IMR-90 (cell line): ENCODE results near the gene CERS6. TPM values are rescaled to one million over a fixed set of nuclear protein-coding genes. Genes with fewer than 3 reads are reported as not detected.
A peak's percentile ranks its signal among the peaks of the same experiment; 100 is the strongest.

ENCODE experiments used
- ATAC-seq: fragments of 200-7000 bp; cut with Tn5 transposase; 2 replicates; pipeline ENCODE4 v1.9.1; 2020; ENCODE audit warnings: low read depth, mild to moderate bottlenecking, moderate library complexity
- BruUV-seq: library from RNA; stranded (reverse); fragments of 400-500 nt; replicated peaks from 2 replicates; lab custom pipeline; 2021; lab: Mats Ljungman, UMichigan
- CTCF ChIA-PET: fragments of 300-600 bp; formaldehyde crosslinking; extraction: SDS; loops from one replicate; lab custom pipeline; 2021; ENCODE audit warnings: antibody characterized with exemption; lab: Yijun Ruan, JAX
- POLR2A ChIA-PET: fragments of 300-600 bp; sonication (Branson Sonifier 250); formaldehyde crosslinking; loops from one replicate; lab custom pipeline; 2022; ENCODE audit warnings: antibody characterized with exemption; ENCODE audit not compliant: unreplicated experiment; lab: Charles Lee
- DNase-seq: peaks from one replicate; pipeline ENCODE4 v3.0.0; 2013
- H2AFZ ChIP-seq: replicated peaks from 2 replicates; pipeline ENCODE3; 2013; ENCODE audit warnings: low read length, mild to moderate bottlenecking; ENCODE audit not compliant: poor library complexity
- H2AK5ac ChIP-seq: 2 replicates; pipeline ENCODE4 v1.6.1; 2013; ENCODE audit warnings: low read depth, low read length, inconsistent platforms
- H2AK9ac ChIP-seq: replicated peaks from 2 replicates; pipeline ENCODE3; 2013; ENCODE audit warnings: mild to moderate bottlenecking, low read depth, low read length, moderate library complexity; ENCODE audit not compliant: poor library complexity
- H2BK120ac ChIP-seq: 2 replicates; pipeline ENCODE4 v1.6.1; 2013; ENCODE audit warnings: low read depth, low read length, inconsistent platforms
- H2BK15ac ChIP-seq: 3 replicates; pipeline ENCODE4 v1.6.1; 2013; ENCODE audit warnings: low read depth, low read length, inconsistent platforms
- H2BK20ac ChIP-seq: 2 replicates; pipeline ENCODE4 v1.6.1; 2013; ENCODE audit warnings: low read depth, mild to moderate bottlenecking, inconsistent platforms, low read length, moderate library complexity
- H2BK5ac ChIP-seq: 2 replicates; pipeline ENCODE4 v1.6.1; 2013; ENCODE audit warnings: mild to moderate bottlenecking, low read depth, low read length, inconsistent platforms; ENCODE audit not compliant: poor library complexity, severe bottlenecking
- H3K14ac ChIP-seq: replicated peaks from 2 replicates; pipeline ENCODE4 v1.6.1; 2013; ENCODE audit warnings: low read depth, low read length, inconsistent platforms
- H3K18ac ChIP-seq: 2 replicates; pipeline ENCODE4 v1.6.1; 2013; ENCODE audit warnings: low read depth, low read length, control low read depth
- H3K23ac ChIP-seq: 2 replicates; pipeline ENCODE4 v1.6.1; 2013; ENCODE audit warnings: low read depth, low read length, inconsistent platforms
- H3K27ac ChIP-seq: 2 replicates; pipeline ENCODE4 v1.5.1; 2013; ENCODE audit warnings: mild to moderate bottlenecking, control low read depth, low read length; ENCODE audit not compliant: insufficient read depth
- H3K27me3 ChIP-seq: 2 replicates; pipeline ENCODE4 v1.6.1; 2013; ENCODE audit warnings: low read length; ENCODE audit not compliant: control insufficient read depth, insufficient read depth
- H3K36me3 ChIP-seq: 2 replicates; pipeline ENCODE4 v1.6.1; 2013; ENCODE audit warnings: low read length, mixed read lengths; ENCODE audit not compliant: control insufficient read depth, insufficient read depth
- H3K4ac ChIP-seq: 2 replicates; pipeline ENCODE4 v1.6.1; 2013; ENCODE audit warnings: low read depth, low read length, inconsistent platforms
- H3K4me1 ChIP-seq: 2 replicates; pipeline ENCODE4 v1.6.1; 2013; ENCODE audit warnings: low read length, mixed read lengths; ENCODE audit not compliant: control insufficient read depth, insufficient read depth
- H3K4me2 ChIP-seq: 2 replicates; pipeline ENCODE4 v1.6.1; 2013; ENCODE audit warnings: low read depth, mild to moderate bottlenecking, control low read depth, low read length, moderate library complexity
- H3K4me3 ChIP-seq: 2 replicates; pipeline ENCODE4 v1.5.1; 2013; ENCODE audit warnings: low read depth, mild to moderate bottlenecking, control low read depth, low read length, moderate library complexity; ENCODE audit not compliant: insufficient read depth
- H3K56ac ChIP-seq: 2 replicates; pipeline ENCODE4 v1.6.1; 2013; ENCODE audit warnings: low read length, inconsistent platforms; ENCODE audit not compliant: insufficient read depth; ENCODE audit errors: extremely low read depth
- H3K79me1 ChIP-seq, 2 experiments: 2 replicates each; pipeline ENCODE4 v1.6.1; 2013; ENCODE audit warnings: low read length in 2 of 2, inconsistent platforms in 1 of 2, low read depth in 1 of 2
- H3K9ac ChIP-seq: 2 replicates; pipeline ENCODE4 v1.6.1; 2013; ENCODE audit warnings: low read depth, low read length, control low read depth
- H3K9me1 ChIP-seq: 2 replicates; pipeline ENCODE4 v1.6.1; 2013; ENCODE audit warnings: low read length, inconsistent platforms; ENCODE audit not compliant: insufficient read depth
- H3K9me3 ChIP-seq: 2 replicates; pipeline ENCODE4 v1.6.1; 2013; ENCODE audit warnings: low read length; ENCODE audit not compliant: control insufficient read depth, insufficient read depth
- H4K20me1 ChIP-seq: 2 replicates; pipeline ENCODE4 v1.6.1; 2013; ENCODE audit warnings: low read length, inconsistent platforms; ENCODE audit not compliant: insufficient read depth
- H4K5ac ChIP-seq: 2 replicates; pipeline ENCODE4 v1.6.1; 2013; ENCODE audit warnings: mild to moderate bottlenecking, low read depth, low read length, control low read depth
- H4K8ac ChIP-seq, 2 experiments: 2 replicates each; pipeline ENCODE4 v1.6.1; 2013; ENCODE audit warnings: low read depth in 2 of 2, low read length in 2 of 2, control low read depth in 1 of 2, inconsistent platforms in 1 of 2
- H4K91ac ChIP-seq: 2 replicates; pipeline ENCODE4 v1.6.1; 2013; ENCODE audit warnings: low read depth, low read length, inconsistent platforms; ENCODE audit not compliant: insufficient read depth
- BHLHE40 ChIP-seq: fragments of 150-350 bp; IDR thresholded peaks from 2 replicates; pipeline ENCODE4 v1.6.1; 2016; ENCODE audit warnings: mild to moderate bottlenecking, low read depth, low read length
- MAZ ChIP-seq: IDR thresholded peaks from 2 replicates; pipeline ENCODE4 v1.6.1; 2012; ENCODE audit warnings: low read depth, mild to moderate bottlenecking, low read length, improper control_type of control experiment, moderate library complexity, borderline replicate concordance
- NFE2L2 ChIP-seq: fragments of 150-350 bp; IDR thresholded peaks from 2 replicates; pipeline ENCODE4 v1.6.1; 2016; ENCODE audit warnings: low read depth, mild to moderate bottlenecking, low read length
- POLR2A ChIP-seq: IDR thresholded peaks from 2 replicates; pipeline ENCODE4 v1.6.1; 2012; ENCODE audit warnings: mild to moderate bottlenecking, low read depth, low read length
- RAD21 ChIP-seq: IDR thresholded peaks from 2 replicates; pipeline ENCODE4 v1.6.1; 2012; ENCODE audit warnings: low read length, improper control_type of control experiment
- RFX5 ChIP-seq: IDR thresholded peaks from 2 replicates; pipeline ENCODE4 v1.8.0; 2012; ENCODE audit warnings: low read depth, mild to moderate bottlenecking, low read length, moderate library complexity
- SMC3 ChIP-seq: fragments of 150-350 bp; IDR thresholded peaks from 2 replicates; pipeline ENCODE4 v1.6.1; 2016; ENCODE audit warnings: low read depth, mild to moderate bottlenecking, antibody characterized with exemption, low read length, moderate library complexity
- WGBS, 2 experiments: methylation state at CpG; one replicate each; pipeline versions ENCODE4 v1.1.5 to v1.1.7; 2013; ENCODE audit warnings: missing lambda C conversion rate in 2 of 2; ENCODE audit not compliant: insufficient read length in 1 of 2; ENCODE audit errors: extremely low coverage in 2 of 2; 5-methylcytosine and 5-hydroxymethylcytosine counted together
- dilution Hi-C: fragments of 300-500 bp; cut with HindIII; formaldehyde crosslinking; loops from one replicate; pipeline ENCODE4 v1.14.3; 2018; ENCODE audit warnings: low sequenced_read_pairs; ENCODE audit not compliant: unreplicated experiment
- in situ Hi-C: fragments of 300-500 bp; cut with MboI; formaldehyde crosslinking; loops from 3 replicates; pipeline ENCODE4 v1.14.3; 2019; ENCODE audit warnings: low sequenced_read_pairs, inconsistent platforms, mixed read lengths
- intact Hi-C: fragments of 100-400 bp; cut with micrococcal nuclease; formaldehyde crosslinking; loops from 2 replicates; pipeline ENCODE4 v1.10.0; 2022
- polyA plus RNA-seq, 3 experiments: library from polyadenylated mRNA; depleted of rRNA; stranded (reverse); fragments of >200 nt; gene quantifications; 2 replicates each; pipeline ENCODE4 v1.2.3, GENCODE V29; 2012; ENCODE audit warnings: low replicate concordance in 1 of 3
- total RNA-seq: library from RNA; depleted of rRNA; stranded (reverse); fragments of >200 nt; gene quantifications from 2 replicates; pipeline ENCODE4 v1.2.3, GENCODE V29; 2012

The CERS6 gene
- total and polyA plus RNA-seq, 2 of the 4 experiments (the other 2 are of a cell fraction), result 2.1 to 5.7 TPM

DNA sequence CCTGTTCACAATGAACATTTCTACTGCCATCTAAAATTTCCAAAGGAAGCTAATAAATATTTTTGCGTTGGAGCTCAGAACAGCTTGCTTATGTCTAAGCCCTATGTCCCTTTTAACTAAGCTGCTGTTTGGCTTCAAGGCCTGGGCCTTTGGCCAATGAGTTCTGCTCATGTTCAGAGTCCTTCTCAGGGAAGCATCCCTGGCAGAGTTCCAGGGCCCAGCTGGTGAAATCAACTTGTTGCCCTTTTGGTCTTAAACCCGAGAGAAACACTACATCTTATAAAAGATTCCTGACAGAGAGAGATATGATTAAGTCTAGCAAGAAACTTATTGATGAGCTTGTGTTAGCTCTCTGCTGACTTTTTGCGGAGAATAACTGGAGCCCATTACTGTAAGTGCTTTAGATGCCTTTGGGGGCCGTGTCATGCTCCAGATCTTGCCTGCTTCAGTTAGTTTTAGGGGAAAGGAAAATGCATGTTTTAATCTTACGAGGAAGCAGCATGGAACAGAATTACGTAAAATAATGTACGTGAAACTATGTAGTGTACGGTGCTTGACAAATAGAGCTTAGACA lies 243.9 kb downstream of the CERS6 start:
- Histone ChIP-seq H3K14ac (no peak overlapping the region), H3K79me1 (no peaks in the 10 kb centered on the region), H3K18ac (no peak overlapping the region), H3K4me2 (0 out of 2 replicates have a peak overlapping the region, but pooled peaks have one; percentile 50), H2AFZ (no peak overlapping the region), H3K4me3 (no peak overlapping the region), H3K9me3 (no peaks in the 10 kb centered on the region), H4K91ac (no peak overlapping the region), H4K20me1 (no peaks in the 10 kb centered on the region), H2AK9ac (no peak overlapping the region), H2BK120ac (no peak overlapping the region), H2AK5ac (no peak overlapping the region), H3K27me3 (no peaks in the 10 kb centered on the region), H3K9me1 (no peaks in the 10 kb centered on the region), H3K4ac (no peak overlapping the region), H3K36me3 (no peaks in the 10 kb centered on the region), H2BK15ac (no peak overlapping the region), H3K23ac (no peak overlapping the region), H4K8ac (no peak overlapping the region), H3K56ac (no peak overlapping the region), H2BK20ac (no peak overlapping the region), H3K27ac (no peak overlapping the region), H3K9ac (no peak overlapping the region), H2BK5ac (no peak overlapping the region), H3K4me1 (0 out of 2 replicates have a peak, but pooled peaks cover 2% of the 10 kb centered on the region), H4K5ac (no peak overlapping the region)
- ChIA-PET POLR2A (interaction anchor here (0.7 kb wide), 1 partner anchor 27 kb away, joined by 3 read pairs; no protein-coding TSS in a partner anchor), CTCF (interaction anchor here (0.7 kb wide), 1 partner anchor 12 kb away, joined by 3 read pairs; no protein-coding TSS in a partner anchor)
- peak; percentile 76 for ATAC-seq
- in situ Hi-C loops (no loop called here), intact Hi-C loops (loop anchor here (10.0 kb wide), 1 partner anchor 565 kb away; no protein-coding TSS in a partner anchor), dilution Hi-C loops (no loop called here)
- DNase-seq, result peak; percentile 87
- 0% methylated on average over 2 of the region's 8 CpGs; no CpG with 5 or more reads in 1 of the 2 experiments for WGBS, 2 experiments
- no TSS peak for BruUV-seq
- TF ChIP-seq RAD21 (no peak), POLR2A (no peak), NFE2L2 (no peak), MAZ (no peak), RFX5 (no peak), BHLHE40 (no peak), SMC3 (no peak)
